Measurements from ENCODE around the gene NCAPG2.

- TF ChIP-seq CTCF (IDR thresholded peaks at IDR 0.05) = no peak
- no peak for TF ChIP-seq POLR2A (IDR thresholded peaks at IDR 0.05)
Observed at GRCh38 chr7:158638001-158638400, 66.6 kb downstream of the NCAPG2 start.

Measured in body of pancreas (tissue), 4 donors.